Thyroid gland (tissue), 4 donors: ENCODE results near the gene ZNF76.

Experiments
- CTCF ChIP-seq, 6 experiments: fragments of 200-600 bp in 3 of 6; fragments of 450-650 bp in 3 of 6; sonication (generic) in 3 of 6; IDR thresholded peaks; one replicate each; pipeline ENCODE4 v1.5.1; 2016 to 2019; ENCODE audit warnings: antibody characterized with exemption in 6 of 6, mild to moderate bottlenecking in 2 of 6, inconsistent platforms in 1 of 6, moderate library complexity in 1 of 6
- POLR2A ChIP-seq, 2 donors: fragments of 450-650 bp; IDR thresholded peaks; one replicate each; pipeline ENCODE4 v1.6.1; 2017; ENCODE audit warnings: antibody characterized with exemption in 2 of 2, mild to moderate bottlenecking in 2 of 2, moderate library complexity in 1 of 2

- TF ChIP-seq CTCF (IDR thresholded peaks at IDR 0.05) (peak; percentile 37 to 84 (median 63)), POLR2A (IDR thresholded peaks at IDR 0.05) (no peak)
Measured at GRCh38 chr6:35294308-35294945, 34.9 kb downstream of the ZNF76 start.
